Testis (tissue), 2 donors: ENCODE data around the gene IMMP2L.

Experiments used
- CTCF ChIP-seq, 3 experiments: fragments of 450-650 bp in 2 of 3; fragments of 200-600 bp in 1 of 3; sonication (generic) in 1 of 3; IDR thresholded peaks; one replicate each; pipeline ENCODE4 v1.5.1; 2016 to 2019; ENCODE audit warnings: antibody characterized with exemption in 3 of 3, mild to moderate bottlenecking in 2 of 3, moderate library complexity in 1 of 3
- POLR2A ChIP-seq: fragments of 450-650 bp; IDR thresholded peaks from one replicate; pipeline ENCODE4 v1.6.1; 2017; ENCODE audit warnings: antibody characterized with exemption, mild to moderate bottlenecking, moderate library complexity

GRCh38 chr7:111439977-111440376 is 122.3 kb downstream of the IMMP2L start:
- TF ChIP-seq CTCF (IDR thresholded peaks at IDR 0.05) (no peak), POLR2A (no peak)
